Liver (tissue), 3 donors: Measurements from ENCODE around the gene SCN1A.

Experiments used
- CTCF ChIP-seq: fragments of 150-350 bp; IDR thresholded peaks from 2 replicates; pipeline ENCODE4 v1.5.1; 2017; ENCODE audit warnings: improper control_type of control experiment, low read depth, low read length; ENCODE audit not compliant: missing input control
- EGR1 ChIP-seq, 2 donors: IDR thresholded peaks; 2 replicates each; pipeline ENCODE4 v1.6.1; 2016 to 2018; ENCODE audit warnings: antibody characterized with exemption in 2 of 2, low read depth in 2 of 2
- FOXA2 ChIP-seq: IDR thresholded peaks from 2 replicates; pipeline ENCODE4 v1.6.1; 2016; ENCODE audit warnings: antibody characterized with exemption
- GABPA ChIP-seq, 2 donors: IDR thresholded peaks in 1 of 2; conservative IDR thresholded peaks in 1 of 2; 2 replicates each; pipeline ENCODE4 v1.6.1; 2016; ENCODE audit warnings: antibody characterized with exemption in 2 of 2, mild to moderate bottlenecking in 1 of 2, moderate library complexity in 1 of 2
- MAX ChIP-seq: IDR thresholded peaks from 2 replicates; pipeline ENCODE4 v1.6.1; 2016; ENCODE audit warnings: antibody characterized with exemption
- RXRA ChIP-seq, 2 donors: IDR thresholded peaks; 2 replicates each; pipeline ENCODE4 v1.6.1; 2017 to 2018; ENCODE audit warnings: antibody characterized with exemption in 2 of 2, mild to moderate bottlenecking in 1 of 2
- TAF1 ChIP-seq: conservative IDR thresholded peaks from 2 replicates; pipeline ENCODE4 v1.6.1; 2016; ENCODE audit warnings: antibody characterized with exemption, mild to moderate bottlenecking
- YY1 ChIP-seq: IDR thresholded peaks from 2 replicates; pipeline ENCODE4 v1.6.1; 2016; ENCODE audit warnings: antibody characterized with exemption, mild to moderate bottlenecking
- donor health status: healthy.
- donor health status: healthy.

GRCh38 chr2:166084301-166084700 lies 43.5 kb downstream of the SCN1A start:
- no peak for TF ChIP-seq CTCF
- TF ChIP-seq YY1 = no peak
- no peak for TF ChIP-seq EGR1 (IDR thresholded peaks at IDR 0.05; ENCODE audit: low read depth in 2 of 2)
- no peak for TF ChIP-seq TAF1
- no peak for TF ChIP-seq GABPA (IDR thresholded peaks at IDR 0.05 in 1 of 2, conservative IDR thresholded peaks at IDR 0.05 in 1 of 2)
- no peak for TF ChIP-seq RXRA (IDR thresholded peaks at IDR 0.05)
- no peak for TF ChIP-seq MAX
- no peak for TF ChIP-seq FOXA2
